LNCaP clone FGC (cell line): ENCODE measurements around the gene FAM89A.

Experiments used
- DNase-seq: peaks from one replicate; pipeline ENCODE4 v3.0.0-alpha.2; 2011; ENCODE audit warnings: low read depth
- H3K4me3 ChIP-seq: 2 replicates; pipeline ENCODE4 v1.5.1; 2011; ENCODE audit warnings: mild to moderate bottlenecking, low read depth, low read length, control low read depth
- CTCF ChIP-seq: IDR thresholded peaks from 2 replicates; pipeline ENCODE4 v1.5.1; 2012; ENCODE audit warnings: mild to moderate bottlenecking; ENCODE audit not compliant: control insufficient read depth, insufficient read depth; ENCODE audit errors: extremely low read depth

Gene FAM89A

GRCh38 chr1:230972855-230973271, 67.2 kb downstream of the FAM89A start:
- TF ChIP-seq CTCF, result no peak
- no peak overlapping the region for H3K4me3 ChIP-seq
- no peak for DNase-seq

GRCh38 chr1:230971771-230972170, 68.3 kb downstream of the FAM89A start:
- no peak overlapping the region for H3K4me3 ChIP-seq
- no peak for TF ChIP-seq CTCF
- DNase-seq, result no peak

GRCh38 chr1:230970432-230970831, 69.6 kb downstream of the FAM89A start:
- TF ChIP-seq CTCF, result no peak
- no peak for DNase-seq
- H3K4me3 ChIP-seq, result no peak overlapping the region
